Measurements from ENCODE around the gene TNNT3.

DNA sequence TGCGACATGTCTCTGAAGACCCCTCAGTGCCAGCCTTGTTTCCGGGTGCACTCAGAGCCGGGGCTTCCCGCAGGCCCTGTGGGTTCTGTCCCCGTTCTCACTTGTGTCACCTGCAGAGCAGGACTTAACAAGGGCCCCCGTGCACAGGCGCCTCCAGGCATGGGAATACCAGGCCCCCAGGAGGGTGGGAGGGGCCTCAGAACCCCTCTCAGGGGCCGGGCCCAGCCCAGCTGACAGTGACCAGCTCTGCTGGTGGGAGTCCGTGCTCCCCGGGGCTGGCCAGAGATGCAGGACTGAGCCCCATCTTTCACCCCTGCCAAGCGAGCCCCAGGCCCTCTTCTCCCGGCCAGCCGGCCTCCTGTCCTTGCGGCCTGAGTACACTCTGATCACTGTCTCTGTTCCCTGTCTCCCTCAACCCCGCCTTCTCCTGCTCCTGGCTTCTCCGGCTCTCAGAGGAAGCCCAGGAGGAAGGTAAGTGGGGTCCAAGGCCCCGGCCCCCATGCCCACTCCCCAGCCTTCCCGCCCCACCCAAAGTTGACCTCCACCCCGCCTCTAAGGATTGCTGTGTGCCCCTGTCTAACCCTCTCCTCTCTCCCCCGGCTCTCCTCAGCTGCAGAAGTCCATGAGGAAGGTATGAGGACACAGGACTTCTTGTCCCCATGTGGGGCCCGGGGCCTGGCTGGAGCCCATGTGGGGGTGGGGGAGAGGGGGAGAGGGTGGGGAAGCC, 5.3 kb downstream of the TNNT3 start:
- TF ChIP-seq, protein P1, sequence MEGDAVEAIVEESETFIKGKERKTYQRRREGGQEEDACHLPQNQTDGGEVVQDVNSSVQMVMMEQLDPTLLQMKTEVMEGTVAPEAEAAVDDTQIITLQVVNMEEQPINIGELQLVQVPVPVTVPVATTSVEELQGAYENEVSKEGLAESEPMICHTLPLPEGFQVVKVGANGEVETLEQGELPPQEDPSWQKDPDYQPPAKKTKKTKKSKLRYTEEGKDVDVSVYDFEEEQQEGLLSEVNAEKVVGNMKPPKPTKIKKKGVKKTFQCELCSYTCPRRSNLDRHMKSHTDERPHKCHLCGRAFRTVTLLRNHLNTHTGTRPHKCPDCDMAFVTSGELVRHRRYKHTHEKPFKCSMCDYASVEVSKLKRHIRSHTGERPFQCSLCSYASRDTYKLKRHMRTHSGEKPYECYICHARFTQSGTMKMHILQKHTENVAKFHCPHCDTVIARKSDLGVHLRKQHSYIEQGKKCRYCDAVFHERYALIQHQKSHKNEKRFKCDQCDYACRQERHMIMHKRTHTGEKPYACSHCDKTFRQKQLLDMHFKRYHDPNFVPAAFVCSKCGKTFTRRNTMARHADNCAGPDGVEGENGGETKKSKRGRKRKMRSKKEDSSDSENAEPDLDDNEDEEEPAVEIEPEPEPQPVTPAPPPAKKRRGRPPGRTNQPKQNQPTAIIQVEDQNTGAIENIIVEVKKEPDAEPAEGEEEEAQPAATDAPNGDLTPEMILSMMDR (conservative IDR thresholded peaks at IDR 0.05) = no peak
- TF ChIP-seq EZH2 (IDR thresholded peaks at IDR 0.05; ENCODE audit: low read depth) = no peak
